Nephron progenitor cell (in vitro differentiated cells): ENCODE data around the gene PCIF1.

ENCODE experiments used
- DNase-seq: peaks from one replicate; pipeline ENCODE4 v3.0.0; 2021
- H3K27ac Mint-ChIP-seq: 2 replicates; pipeline ENCODE4 v1.8.0; 2021; ENCODE audit warnings: mild to moderate bottlenecking, moderate library complexity, mixed read lengths
- H3K27me3 Mint-ChIP-seq: 2 replicates; pipeline ENCODE4 v1.8.0; 2021; ENCODE audit warnings: mild to moderate bottlenecking, low read depth, mixed read lengths; ENCODE audit not compliant: poor library complexity
- H3K36me3 Mint-ChIP-seq: 2 replicates; pipeline ENCODE4 v1.8.0; 2021; ENCODE audit warnings: low read depth, mixed read lengths
- H3K4me1 Mint-ChIP-seq: 2 replicates; pipeline ENCODE4 v1.8.0; 2021; ENCODE audit warnings: mixed read lengths
- H3K4me3 Mint-ChIP-seq: 2 replicates; pipeline ENCODE4 v1.8.0; 2021; ENCODE audit warnings: mild to moderate bottlenecking, moderate library complexity, mixed read lengths
- H3K9me3 Mint-ChIP-seq: 2 replicates; pipeline ENCODE4 v1.8.0; 2021; ENCODE audit warnings: mild to moderate bottlenecking, moderate library complexity, mixed read lengths
- TF ChIP-seq, protein P1 (sequence below): fragments of 200-600 bp; sonication (generic); IDR thresholded peaks from 2 replicates; pipeline ENCODE4 v1.5.0; 2021; ENCODE audit warnings: antibody characterized with exemption

PCIF1 gene

DNA sequence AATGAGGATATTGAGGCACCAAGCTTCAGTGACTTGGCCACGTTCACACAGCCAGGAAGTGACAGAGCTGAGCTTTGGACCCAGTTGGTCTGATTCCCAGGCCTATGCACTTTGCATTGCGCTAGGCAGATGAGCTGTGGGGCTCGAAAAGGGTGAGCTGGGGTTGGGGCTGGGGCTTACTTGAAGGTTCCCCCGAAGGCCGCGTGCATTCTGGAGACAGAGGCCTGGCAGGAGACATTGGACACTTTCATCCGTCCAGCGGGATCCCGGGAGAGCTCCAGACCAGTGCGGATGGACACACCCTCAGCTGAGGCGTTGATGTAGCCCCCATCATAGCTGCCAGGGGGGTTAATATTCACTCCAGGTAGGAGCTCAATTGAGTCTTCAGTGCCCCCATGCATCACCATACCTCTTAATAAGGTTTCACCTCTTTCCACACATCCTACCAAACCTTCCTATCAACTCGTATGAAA is 25.1 kb upstream of the PCIF1 start:
- no peak for DNase-seq
- TF ChIP-seq, protein P1, sequence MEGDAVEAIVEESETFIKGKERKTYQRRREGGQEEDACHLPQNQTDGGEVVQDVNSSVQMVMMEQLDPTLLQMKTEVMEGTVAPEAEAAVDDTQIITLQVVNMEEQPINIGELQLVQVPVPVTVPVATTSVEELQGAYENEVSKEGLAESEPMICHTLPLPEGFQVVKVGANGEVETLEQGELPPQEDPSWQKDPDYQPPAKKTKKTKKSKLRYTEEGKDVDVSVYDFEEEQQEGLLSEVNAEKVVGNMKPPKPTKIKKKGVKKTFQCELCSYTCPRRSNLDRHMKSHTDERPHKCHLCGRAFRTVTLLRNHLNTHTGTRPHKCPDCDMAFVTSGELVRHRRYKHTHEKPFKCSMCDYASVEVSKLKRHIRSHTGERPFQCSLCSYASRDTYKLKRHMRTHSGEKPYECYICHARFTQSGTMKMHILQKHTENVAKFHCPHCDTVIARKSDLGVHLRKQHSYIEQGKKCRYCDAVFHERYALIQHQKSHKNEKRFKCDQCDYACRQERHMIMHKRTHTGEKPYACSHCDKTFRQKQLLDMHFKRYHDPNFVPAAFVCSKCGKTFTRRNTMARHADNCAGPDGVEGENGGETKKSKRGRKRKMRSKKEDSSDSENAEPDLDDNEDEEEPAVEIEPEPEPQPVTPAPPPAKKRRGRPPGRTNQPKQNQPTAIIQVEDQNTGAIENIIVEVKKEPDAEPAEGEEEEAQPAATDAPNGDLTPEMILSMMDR: no peak
- Mint-ChIP-seq H3K4me3 (no peak overlapping the region), H3K9me3 (no peaks in the 10 kb centered on the region), H3K27me3 (peaks cover 11% of the 10 kb centered on the region), H3K4me1 (peaks cover 28% of the 10 kb centered on the region), H3K36me3 (peaks cover 35% of the 10 kb centered on the region), H3K27ac (no peak overlapping the region)

DNA sequence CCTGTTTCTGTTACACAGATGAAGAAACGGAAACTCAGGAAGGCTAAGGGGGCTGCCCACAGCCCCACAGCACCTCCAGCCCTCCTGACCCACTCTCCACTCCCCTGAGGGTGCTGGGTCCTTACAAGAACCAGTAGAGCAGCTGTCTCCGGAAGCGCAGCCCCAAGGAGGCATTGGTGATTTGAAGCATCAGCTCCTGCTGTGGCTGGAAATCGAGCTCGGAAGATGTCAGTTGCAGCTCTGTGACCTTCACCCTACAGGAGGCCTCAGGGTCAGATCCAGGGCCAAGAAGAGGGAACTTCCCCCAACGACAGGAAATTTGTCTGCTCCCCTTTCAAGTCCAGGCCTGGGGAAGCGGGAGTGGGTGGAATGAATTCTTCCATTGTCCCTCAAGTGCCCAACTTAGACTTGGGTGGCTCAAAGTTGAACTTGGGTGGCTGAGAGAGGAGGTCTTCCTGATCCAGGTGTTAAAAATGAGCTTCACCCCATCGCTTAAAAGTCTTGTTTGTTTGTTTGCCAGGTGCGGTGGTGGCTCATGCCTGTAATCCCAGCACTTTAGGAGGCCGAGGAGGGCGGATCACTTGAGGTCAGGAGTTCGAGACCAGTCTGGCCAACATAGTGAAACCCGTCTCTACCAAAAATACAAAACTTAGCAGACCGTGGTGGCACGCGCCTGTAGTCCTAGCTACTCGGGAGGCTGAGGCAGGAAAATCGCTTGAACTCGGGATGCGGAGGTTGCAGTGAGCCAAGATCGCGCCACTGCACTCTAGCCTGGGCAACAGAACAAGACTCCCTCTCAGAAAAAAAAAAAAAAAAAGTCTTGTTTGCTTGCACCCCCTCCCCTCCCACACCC is 24.4 kb upstream of the PCIF1 start:
- no peak overlapping the region for H3K27ac Mint-ChIP-seq
- peaks cover 28% of the 10 kb centered on the region for H3K36me3 Mint-ChIP-seq
- TF ChIP-seq, protein P1: no peak
- peak overlapping the region; percentile 74 for H3K4me3 Mint-ChIP-seq
- no peak for DNase-seq
- H3K4me1 Mint-ChIP-seq: peaks cover 33% of the 10 kb centered on the region
- H3K9me3 Mint-ChIP-seq: no peaks in the 10 kb centered on the region
- H3K27me3 Mint-ChIP-seq: peaks cover 11% of the 10 kb centered on the region

GRCh38 chr20:45910670-45911485 is 23.6 kb upstream of the PCIF1 start:
- peaks cover 33% of the 10 kb centered on the region for H3K4me1 Mint-ChIP-seq
- H3K36me3 Mint-ChIP-seq: peaks cover 22% of the 10 kb centered on the region
- TF ChIP-seq, protein P1: no peak
- no peaks in the 10 kb centered on the region for H3K9me3 Mint-ChIP-seq
- H3K4me3 Mint-ChIP-seq: peak overlapping the region; percentile 74
- H3K27ac Mint-ChIP-seq: peak overlapping the region; percentile 97
- peaks cover 11% of the 10 kb centered on the region for H3K27me3 Mint-ChIP-seq
- DNase-seq: peak; percentile 99

DNA sequence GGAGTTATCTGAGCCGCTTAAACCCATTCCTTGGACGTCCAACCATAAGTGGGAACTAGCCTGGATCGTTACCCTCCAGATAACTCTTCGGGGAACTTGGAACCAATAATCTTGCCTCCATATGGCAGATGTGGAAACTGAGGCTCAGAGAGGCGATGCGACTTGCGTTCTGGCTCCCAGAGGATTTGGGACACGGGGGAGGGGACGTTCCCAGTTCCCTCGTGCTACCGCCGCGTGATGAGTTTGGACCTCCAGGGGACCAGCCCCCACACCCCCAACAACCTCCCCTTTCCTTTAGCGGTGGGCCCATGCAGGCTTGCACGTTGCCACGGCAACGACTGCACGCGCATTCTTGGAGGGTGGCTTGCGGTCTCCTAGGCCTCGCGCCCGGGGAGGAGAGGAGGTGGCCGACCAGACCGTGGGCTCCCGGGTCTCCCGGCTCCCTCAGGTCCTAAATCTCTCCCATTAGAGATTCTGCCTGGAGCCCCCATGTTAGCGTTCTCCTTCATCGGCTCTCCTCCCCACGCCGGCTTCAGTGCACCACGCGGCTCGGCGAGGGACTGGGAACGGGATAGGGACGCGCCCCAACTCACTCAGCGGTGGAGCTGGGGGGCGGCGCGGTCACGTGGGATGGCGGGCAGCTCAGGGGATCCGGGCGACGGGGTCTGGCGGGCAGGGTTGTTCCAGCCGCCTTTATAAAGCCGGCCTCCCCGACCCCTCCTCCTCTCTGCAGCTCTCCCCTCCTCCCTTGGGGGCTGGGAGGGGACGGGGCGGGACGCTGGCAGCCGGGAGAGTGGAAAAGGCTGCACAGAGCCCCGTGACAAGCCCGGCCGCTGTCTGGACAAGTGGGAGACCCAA is 22.8 kb upstream of the PCIF1 start, which contains the start of gene PLTP:
Gene PLTP (minus strand): TSS at position 670 of the 858 bp plus-strand sequence. CDS start 703 bp downstream, outside the sequence.
- Mint-ChIP-seq H3K4me1 (peaks cover 33% of the 10 kb centered on the region), H3K27ac (peak within 1 kb of the TSS; percentile 97), H3K36me3 (peaks cover 19% of the 10 kb centered on the region), H3K9me3 (no peaks in the 10 kb centered on the region), H3K27me3 (peaks cover 11% of the 10 kb centered on the region), H3K4me3 (peak within 1 kb of the TSS; percentile 74)
- peak; percentile 80 for DNase-seq
- TF ChIP-seq, protein P1: no peak

DNA sequence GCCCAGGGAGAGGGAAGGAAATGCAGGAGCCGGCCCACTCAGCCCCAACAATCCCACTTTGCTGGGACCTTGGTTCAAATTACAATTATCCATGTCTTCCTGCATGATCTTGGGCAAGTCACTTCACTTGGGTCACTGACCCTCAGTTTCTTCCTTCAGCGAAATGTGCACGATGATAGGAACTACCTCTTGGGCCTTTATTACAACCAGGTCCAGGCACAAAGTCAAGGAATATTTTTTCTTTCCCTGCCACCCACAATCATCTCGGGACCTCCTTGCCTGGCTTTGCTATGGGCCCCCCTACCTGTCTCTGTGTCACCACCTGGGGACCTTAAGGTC is 22.2 kb upstream of the PCIF1 start:
- Mint-ChIP-seq H3K4me1 (peaks cover 33% of the 10 kb centered on the region), H3K27me3 (peaks cover 11% of the 10 kb centered on the region), H3K9me3 (no peaks in the 10 kb centered on the region), H3K36me3 (peaks cover 16% of the 10 kb centered on the region), H3K27ac (no peak overlapping the region), H3K4me3 (peak overlapping the region; percentile 74)
- TF ChIP-seq, protein P1: no peak
- DNase-seq: no peak
